HG02981 (cell line): ENCODE results near the gene ALKBH8.
"Not testable (repeated sequence)": the region's sequence is repeated elsewhere in the genome, so short reads cannot be mapped to it uniquely, and the experiment has no call there.

ENCODE experiments used
- ATAC-seq: cut with Tn5 transposase; IDR thresholded peaks from one replicate; pipeline ENCODE4 v1.9.1; 2021; ENCODE audit warnings: mild to moderate bottlenecking, moderate library complexity; ENCODE audit not compliant: unreplicated experiment

ALKBH8 gene

GRCh38 chr11:107579169-107579568 is 13.6 kb upstream of the ALKBH8 start:
- ATAC-seq = not testable (repeated sequence)

- ATAC-seq = no peak
These were observed 11.8 kb upstream of the ALKBH8 start for GRCh38 chr11:107577346-107577711.

GRCh38 chr11:107576497-107577345 is 11.2 kb upstream of the ALKBH8 start:
- ATAC-seq = not testable (repeated sequence)

- ATAC-seq = no peak
These were observed 7.9 kb upstream of the ALKBH8 start for GRCh38 chr11:107573438-107573837.

GRCh38 chr11:107570015-107570414 is 4.5 kb upstream of the ALKBH8 start:
- ATAC-seq = no peak

GRCh38 chr11:107567739-107568335 is 2.3 kb upstream of the ALKBH8 start:
- ATAC-seq = no peak

- no peak for ATAC-seq
These were observed 1.0 kb upstream of the ALKBH8 start for GRCh38 chr11:107566569-107566968.

- ATAC-seq = not testable (repeated sequence)
These were observed 493 bp upstream of the ALKBH8 start for GRCh38 chr11:107565955-107566501.

- ATAC-seq = peak; percentile 11
These were observed 687 bp downstream of the ALKBH8 start for GRCh38 chr11:107564877-107565218.

GRCh38 chr11:107563702-107564101 is 1.8 kb downstream of the ALKBH8 start:
- no peak for ATAC-seq

- no peak for ATAC-seq
These were observed 2.8 kb downstream of the ALKBH8 start for GRCh38 chr11:107562647-107563208.

- ATAC-seq = no peak
These were observed 3.8 kb downstream of the ALKBH8 start for GRCh38 chr11:107561688-107562087.

- ATAC-seq = no peak
These were observed 15.2 kb downstream of the ALKBH8 start for GRCh38 chr11:107550304-107550703.

GRCh38 chr11:107549954-107550285 is 15.6 kb downstream of the ALKBH8 start:
- no peak for ATAC-seq

- no peak for ATAC-seq
These were observed 16.1 kb downstream of the ALKBH8 start for GRCh38 chr11:107549253-107549953.

GRCh38 chr11:107547961-107548360 is 17.6 kb downstream of the ALKBH8 start:
- ATAC-seq = no peak

- ATAC-seq = no peak
These were observed 20.4 kb downstream of the ALKBH8 start for GRCh38 chr11:107545101-107545514.

- ATAC-seq = no peak
These were observed 26.7 kb downstream of the ALKBH8 start for GRCh38 chr11:107538821-107539220.

GRCh38 chr11:107538239-107538638 is 27.3 kb downstream of the ALKBH8 start:
- no peak for ATAC-seq

GRCh38 chr11:107537155-107537554 is 28.4 kb downstream of the ALKBH8 start:
- not testable (repeated sequence) for ATAC-seq

- no peak for ATAC-seq
These were observed 39.3 kb downstream of the ALKBH8 start for GRCh38 chr11:107526197-107526596.
